Measurements from ENCODE around the gene FNDC8.

DNA sequence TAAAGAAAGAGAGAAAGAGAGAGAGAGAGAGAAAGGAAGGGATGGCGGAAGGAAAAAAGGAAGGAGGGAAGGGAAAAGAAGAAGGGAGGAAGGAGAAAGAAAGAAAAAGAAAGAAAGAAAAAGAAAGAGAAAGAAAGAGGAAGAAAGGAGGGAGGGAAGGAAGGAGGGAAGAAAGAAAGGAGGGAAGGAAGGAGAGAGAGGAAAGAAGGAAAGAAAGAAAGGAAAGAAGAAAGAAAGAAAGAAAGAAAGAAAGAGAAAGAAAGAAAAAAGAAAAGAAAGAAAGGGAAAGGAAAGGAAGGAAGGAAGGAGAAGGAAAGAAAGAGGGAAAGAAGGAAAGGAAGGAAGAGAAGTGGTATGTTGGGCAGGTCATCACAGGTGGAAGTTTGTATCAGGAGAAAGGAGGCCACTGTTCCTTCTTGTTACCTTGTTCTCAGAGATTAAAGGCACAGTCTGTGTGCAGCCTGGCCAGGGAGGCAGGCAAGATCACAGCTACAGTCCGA, 53.5 kb downstream of the FNDC8 start:
- TF ChIP-seq SPI1 (IDR thresholded peaks at IDR 0.05; ENCODE audit: low read depth, low read length) = no peak
- TF ChIP-seq POLR2A (IDR thresholded peaks at IDR 0.05; ENCODE audit: low read depth, low read length) = no peak
- no peak for TF ChIP-seq TAF1 (IDR thresholded peaks at IDR 0.05; ENCODE audit: low read depth, low read length)
- no peak for TF ChIP-seq POLR2AphosphoS5 (IDR thresholded peaks at IDR 0.05; ENCODE audit: low read depth, low read length)

Data from GM12891 (cell line).